Activated CD4-positive, CD25-positive, alpha-beta regulatory T cell (primary cell): Measurements from ENCODE around the gene PBX2.

Source experiments
- DNase-seq, 4 experiments: peaks; one replicate each; lab custom pipeline; 2025; lab: John Stamatoyannopoulos, UW

Gene PBX2

GRCh38 chr6:32174416-32174815, 15.6 kb downstream of the PBX2 start:
- no peak for DNase-seq

- no peak for DNase-seq
Observed at GRCh38 chr6:32173051-32173727, 16.8 kb downstream of the PBX2 start.

GRCh38 chr6:32171234-32171633, 18.8 kb downstream of the PBX2 start:
- DNase-seq, result no peak

GRCh38 chr6:32170294-32170693, 19.7 kb downstream of the PBX2 start:
- no peak for DNase-seq

- DNase-seq, result no peak
Observed at GRCh38 chr6:32168807-32169591, 21.0 kb downstream of the PBX2 start.

- DNase-seq, result no peak
Observed at GRCh38 chr6:32168350-32168749, 21.7 kb downstream of the PBX2 start.

GRCh38 chr6:32167761-32168262, 22.2 kb downstream of the PBX2 start:
- DNase-seq, result no peak

GRCh38 chr6:32167154-32167760, 22.7 kb downstream of the PBX2 start:
- DNase-seq, result no peak

GRCh38 chr6:32166411-32167061, 23.5 kb downstream of the PBX2 start:
- no peak for DNase-seq

- DNase-seq, result no peak
Observed at GRCh38 chr6:32164295-32164694, 25.7 kb downstream of the PBX2 start, which contains the start of gene EGFL8. TSS of gene EGFL8 (plus strand) at chr6:32164595. CDS start at chr6:32166166, 1,571 bp downstream.

- DNase-seq, result no peak
Observed at GRCh38 chr6:32163559-32164258, 26.3 kb downstream of the PBX2 start.

GRCh38 chr6:32158052-32158451, 31.9 kb downstream of the PBX2 start:
- no peak for DNase-seq

- DNase-seq, result no peak
Observed at GRCh38 chr6:32156891-32157290, 33.1 kb downstream of the PBX2 start.

- peak; percentile 13 to 38 (median 22) for DNase-seq
Observed at GRCh38 chr6:32154514-32155161, 35.4 kb downstream of the PBX2 start.

- peak; percentile 27 to 56 (median 36) for DNase-seq
Observed at GRCh38 chr6:32153564-32154513, 36.2 kb downstream of the PBX2 start, which contains the start of gene PPT2. TSS of gene PPT2 (plus strand) at chr6:32154141. CDS start at chr6:32154595, 454 bp downstream.

GRCh38 chr6:32152769-32153563, 37.0 kb downstream of the PBX2 start:
- DNase-seq, result no peak

GRCh38 chr6:32151863-32152768, 37.9 kb downstream of the PBX2 start, which contains the start of gene PRRT1:
TSS of gene PRRT1 (minus strand) at chr6:32151939. CDS start at chr6:32151827, 112 bp downstream.
- no peak for DNase-seq
